ENCODE data around the gene SH3TC1. TPM values are rescaled to one million over a fixed set of nuclear protein-coding genes. Genes with fewer than 3 reads are reported as not detected.

The SH3TC1 gene
- polyA plus RNA-seq, 2 of the 4 experiments (the other 2 are of a cell fraction): 2.8 to 7.4 TPM

- ATAC-seq: no peak
- TF ChIP-seq PBX3 (IDR thresholded peaks at IDR 0.05) (no peak), JUNB (IDR thresholded peaks at IDR 0.05) (no peak)
- no peak for FAIRE-seq
- 52% methylated on average over 3 of the region's 3 CpGs for WGBS (ENCODE audit: missing lambda C conversion rate)
- H3K4me1 ChIP-seq: peaks cover 21% of the 10 kb centered on the region
- ChIA-PET CTCF (interaction anchor here (0.8 to 17.2 kb wide), 3 partner anchors 8 to 151 kb away, joined by 3 to 270 read pairs (median 15); no protein-coding TSS in a partner anchor), POLR2A (no interaction called here)
- no peak overlapping the region for H3K4me3 ChIP-seq
- H3K4me2 ChIP-seq: no peak overlapping the region
- peak overlapping the region; percentile 30 to 57; a peak in 2 of 6 replicates for H3K27ac ChIP-seq
- DNase-seq (ENCODE audit: low read depth in 1 of 2, low spot score in 1 of 2): no peak
- no peaks in the 10 kb centered on the region for H3K9me3 ChIP-seq
Observed at GRCh38 chr4:8250227-8250626, 51.1 kb downstream of the SH3TC1 start.

DNA sequence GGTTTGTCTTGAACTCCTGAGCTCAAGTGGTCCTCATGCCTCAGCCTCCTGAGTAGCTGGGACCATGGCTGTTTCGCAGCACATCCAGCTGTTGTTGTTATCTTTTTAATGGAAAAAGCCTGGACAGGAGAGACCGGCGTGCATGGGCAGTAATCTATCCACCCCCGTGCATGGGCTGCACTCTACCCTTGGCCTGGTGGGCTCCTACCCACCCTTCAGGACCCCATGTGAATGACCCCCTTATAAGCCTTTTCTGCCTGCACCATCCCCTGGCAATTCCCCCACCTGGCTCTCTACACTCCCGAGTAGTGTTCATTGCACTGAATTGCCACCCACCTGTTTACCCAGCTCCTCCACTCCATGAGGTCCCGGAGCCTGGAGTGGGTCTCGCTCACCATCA, 51.5 kb downstream of the SH3TC1 start:
- ChIA-PET POLR2A (no interaction called here), CTCF (interaction anchor here (0.8 to 17.2 kb wide), 3 partner anchors 8 to 151 kb away, joined by 3 to 270 read pairs (median 15); no protein-coding TSS in a partner anchor)
- 79% methylated on average over 5 of the region's 7 CpGs for WGBS (ENCODE audit: missing lambda C conversion rate)
- Histone ChIP-seq H3K9me3 (no peaks in the 10 kb centered on the region), H3K4me1 (peaks cover 21% of the 10 kb centered on the region), H3K27ac (peak overlapping the region; percentile 30 to 35; a peak in 2 of 6 replicates), H3K4me2 (no peak overlapping the region), H3K4me3 (no peak overlapping the region)
- no peak for FAIRE-seq
- TF ChIP-seq SMC3 (IDR thresholded peaks at IDR 0.05) (no peak), MYC (IDR thresholded peaks at IDR 0.05; ENCODE audit: borderline replicate concordance, low read length) (no peak), JUNB (IDR thresholded peaks at IDR 0.05) (no peak), MAFK (IDR thresholded peaks at IDR 0.05; ENCODE audit: partially characterized antibody) (no peak), RAD21 (conservative IDR thresholded peaks at IDR 0.05 in 1 of 2, IDR thresholded peaks at IDR 0.05 in 1 of 2) (no peak), SREBF2 (IDR thresholded peaks at IDR 0.05) (no peak), BCL3 (IDR thresholded peaks at IDR 0.05) (no peak), EP300 (IDR thresholded peaks at IDR 0.05) (no peak), ZC3H11A (IDR thresholded peaks at IDR 0.05) (no peak), NFE2L2 (conservative IDR thresholded peaks at IDR 0.05; ENCODE audit: low read length) (no peak), POLR2AphosphoS2 (conservative IDR thresholded peaks at IDR 0.05; ENCODE audit: low read length) (no peak), ZNF302 (CRISPR knock-in tag; IDR thresholded peaks at IDR 0.05) (no peak), HOXB5 (CRISPR knock-in tag; IDR thresholded peaks at IDR 0.05) (no peak), NPAS2 (CRISPR knock-in tag; IDR thresholded peaks at IDR 0.05; ENCODE audit: borderline replicate concordance) (no peak)
- TF ChIP-seq, protein P1, sequence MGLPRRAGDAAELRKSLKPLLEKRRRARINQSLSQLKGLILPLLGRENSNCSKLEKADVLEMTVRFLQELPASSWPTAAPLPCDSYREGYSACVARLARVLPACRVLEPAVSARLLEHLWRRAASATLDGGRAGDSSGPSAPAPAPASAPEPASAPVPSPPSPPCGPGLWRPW (IDR thresholded peaks at IDR 0.05): no peak
- TF ChIP-seq, protein P2, sequence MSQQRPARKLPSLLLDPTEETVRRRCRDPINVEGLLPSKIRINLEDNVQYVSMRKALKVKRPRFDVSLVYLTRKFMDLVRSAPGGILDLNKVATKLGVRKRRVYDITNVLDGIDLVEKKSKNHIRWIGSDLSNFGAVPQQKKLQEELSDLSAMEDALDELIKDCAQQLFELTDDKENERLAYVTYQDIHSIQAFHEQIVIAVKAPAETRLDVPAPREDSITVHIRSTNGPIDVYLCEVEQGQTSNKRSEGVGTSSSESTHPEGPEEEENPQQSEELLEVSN (IDR thresholded peaks at IDR 0.05; ENCODE audit: borderline replicate concordance, low read depth): no peak
- TF ChIP-seq, protein P3, sequence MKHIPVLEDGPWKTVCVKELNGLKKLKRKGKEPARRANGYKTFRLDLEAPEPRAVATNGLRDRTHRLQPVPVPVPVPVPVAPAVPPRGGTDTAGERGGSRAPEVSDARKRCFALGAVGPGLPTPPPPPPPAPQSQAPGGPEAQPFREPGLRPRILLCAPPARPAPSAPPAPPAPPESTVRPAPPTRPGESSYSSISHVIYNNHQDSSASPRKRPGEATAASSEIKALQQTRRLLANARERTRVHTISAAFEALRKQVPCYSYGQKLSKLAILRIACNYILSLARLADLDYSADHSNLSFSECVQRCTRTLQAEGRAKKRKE (CRISPR knock-in tag; IDR thresholded peaks at IDR 0.05; ENCODE audit: low read depth): no peak
- DNase-seq (ENCODE audit: low read depth in 1 of 2, low spot score in 1 of 2): no peak
- ATAC-seq: no peak

DNA sequence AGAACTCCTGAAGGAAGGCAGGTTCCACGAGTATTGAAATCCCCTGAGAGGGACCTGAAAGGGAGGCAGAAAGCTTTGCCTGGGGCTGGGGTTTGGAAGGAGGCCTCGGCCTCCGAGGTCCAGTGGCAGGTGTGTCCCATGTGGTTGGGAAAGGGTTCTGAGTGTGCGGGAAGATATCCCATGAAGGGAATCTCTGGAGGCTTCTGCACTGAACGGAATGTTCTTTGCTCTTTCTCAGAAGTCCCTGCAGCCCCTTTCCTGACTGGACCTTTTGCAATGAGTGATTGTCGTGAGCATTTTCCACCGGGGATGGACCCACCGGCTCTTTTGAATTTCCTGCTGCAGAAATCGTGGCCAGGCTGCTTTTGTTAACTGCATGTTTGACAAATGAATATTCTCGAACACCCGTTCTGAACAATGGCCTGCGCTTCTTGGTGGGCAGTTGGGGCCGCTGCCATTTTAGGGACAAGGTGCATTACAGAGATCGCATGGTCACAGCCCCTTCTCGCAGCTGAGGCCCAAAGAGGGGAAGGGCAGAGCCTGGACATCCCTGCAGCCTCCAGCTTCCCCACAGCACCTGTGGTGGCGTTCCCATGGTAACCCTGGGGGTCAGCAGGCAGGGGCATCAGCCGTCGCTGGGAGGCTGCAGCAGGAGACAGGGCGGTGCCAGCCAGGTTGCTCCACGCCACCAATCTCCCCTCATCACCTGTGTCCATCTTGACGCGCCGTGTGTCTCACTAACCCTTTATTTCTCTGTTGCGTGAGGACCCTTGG, 52.2 kb downstream of the SH3TC1 start:
- ATAC-seq (no peak), DNase-seq (ENCODE audit: low read depth in 1 of 2, low spot score in 1 of 2) (no peak), FAIRE-seq (no peak)
- H3K4me2 ChIP-seq: no peak overlapping the region
- no peaks in the 10 kb centered on the region for H3K9me3 ChIP-seq
- H3K4me3 ChIP-seq: no peak overlapping the region
- TF ChIP-seq SREBF2 (IDR thresholded peaks at IDR 0.05): no peak
- no peak for TF ChIP-seq TP53 (CRISPR knock-in tag; IDR thresholded peaks at IDR 0.05)
- no peak for TF ChIP-seq RARB (CRISPR knock-in tag; IDR thresholded peaks at IDR 0.05)
- no peak for TF ChIP-seq BCL3 (IDR thresholded peaks at IDR 0.05)
- TF ChIP-seq JUN (IDR thresholded peaks at IDR 0.05): no peak
- TF ChIP-seq FOXS1 (CRISPR knock-in tag; IDR thresholded peaks at IDR 0.05): no peak
- no peak for TF ChIP-seq FOSL2 (IDR thresholded peaks at IDR 0.05)
- no peak for TF ChIP-seq FOSL2 (CRISPR knock-in tag; IDR thresholded peaks at IDR 0.05)
- WGBS (ENCODE audit: missing lambda C conversion rate): 81% methylated on average over 20 of the region's 24 CpGs
- ChIA-PET CTCF (interaction anchor here (2.3 to 17.2 kb wide), 2 partner anchors 9 to 150 kb away, joined by 15 to 270 read pairs; no protein-coding TSS in a partner anchor), POLR2A (no interaction called here)
- H3K27ac ChIP-seq: peak overlapping the region in 1 of 2 experiments; percentile 35; a peak in 1 of 6 replicates
- peaks cover 21% of the 10 kb centered on the region for H3K4me1 ChIP-seq
